ENCODE data around the gene ENOX1.
A peak's percentile ranks its signal among the peaks of the same experiment; 100 is the strongest.
"Not testable (repeated sequence)": the region's sequence is repeated elsewhere in the genome, so short reads cannot be mapped to it uniquely, and the experiment has no call there.

Gene ENOX1

DNA sequence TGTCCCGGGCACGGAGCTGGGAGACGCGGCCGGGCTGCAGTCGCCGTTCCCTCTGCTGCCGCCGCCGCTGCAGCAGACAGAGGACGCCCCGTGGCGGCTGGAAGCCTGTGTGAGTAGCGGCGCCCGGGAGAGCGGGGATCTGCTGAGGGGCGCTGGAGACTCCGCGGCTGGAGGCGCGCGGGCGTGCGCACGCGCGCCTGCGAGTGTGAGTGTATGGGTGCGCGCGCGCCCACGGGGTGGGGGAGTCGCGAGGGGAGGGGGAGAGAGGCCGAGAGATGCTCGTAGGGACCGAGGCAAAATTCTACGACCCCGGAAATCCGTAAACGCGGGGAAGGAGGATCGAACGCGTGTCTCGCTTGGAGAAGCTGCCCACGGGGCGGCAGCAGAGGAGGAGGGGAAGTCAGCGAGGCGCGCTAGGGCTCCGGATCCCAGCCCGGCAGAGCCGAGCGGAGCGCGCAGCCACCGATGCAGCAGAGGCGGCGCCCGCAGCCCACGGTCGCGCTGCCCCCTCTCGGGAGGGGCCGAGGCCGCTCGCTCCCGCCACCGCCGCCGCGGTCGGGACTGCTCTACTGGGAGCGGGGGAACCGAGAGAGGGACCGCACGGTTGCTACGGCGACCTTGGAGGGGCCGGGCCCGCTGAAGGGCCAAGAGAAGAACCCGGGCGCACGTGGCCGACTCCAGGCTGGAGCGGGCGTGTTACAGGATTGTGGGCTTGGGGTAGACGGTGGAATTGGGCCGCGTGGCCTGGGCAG is at the start of gene ENOX1:
ENOX1 (minus strand) TSS at position 207 of the 752 bp plus-strand sequence.
- peak within 1 kb of the TSS; percentile 61; the same call in 1 of the 2 replicates for H3K4me3 ChIP-seq (ENCODE audit: low read length)
- no peak for TF ChIP-seq ZNF274 (IDR thresholded peaks at IDR 0.05; ENCODE audit: low read depth, low read length)

DNA sequence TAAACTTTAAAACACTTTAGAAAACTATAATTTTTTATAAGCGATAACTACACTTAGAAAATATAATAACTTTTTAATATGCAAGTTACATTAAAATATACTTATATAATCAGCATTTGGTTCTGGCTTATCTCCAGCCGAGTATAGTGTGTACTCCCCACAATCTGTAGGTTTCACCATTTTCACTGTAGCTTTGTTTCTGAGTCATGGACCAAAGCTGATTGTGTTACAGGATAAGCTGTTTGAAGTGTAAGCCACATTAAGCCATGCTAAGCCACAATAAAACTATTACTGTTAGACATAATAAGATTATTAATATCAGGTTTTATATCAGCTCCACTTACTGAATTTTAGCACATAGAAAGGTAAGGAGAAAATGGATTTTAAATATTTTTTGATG is 48.9 kb upstream of the ENOX1 start:
- TF ChIP-seq ZNF274 (IDR thresholded peaks at IDR 0.05; ENCODE audit: low read depth, low read length): no peak
- no peak overlapping the region for H3K4me3 ChIP-seq (ENCODE audit: low read length)

DNA sequence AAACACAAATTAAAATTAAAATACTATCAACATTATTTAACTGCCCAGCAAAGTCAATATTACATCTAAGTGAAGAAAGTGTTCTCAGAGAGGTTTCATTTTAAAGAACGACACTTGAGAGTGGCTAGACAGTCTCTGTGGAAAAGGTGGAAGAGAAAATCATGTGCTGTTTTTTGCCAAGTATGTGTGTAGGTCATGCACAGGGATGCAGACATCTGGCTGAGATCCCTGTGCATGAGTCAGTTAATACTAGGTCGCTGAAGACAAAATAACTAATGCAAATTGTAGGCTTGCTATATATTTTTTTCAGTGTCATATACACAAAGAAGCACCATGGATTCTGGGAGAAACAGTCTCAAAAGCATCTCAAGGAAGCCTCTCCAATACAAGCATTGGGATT is 44.3 kb upstream of the ENOX1 start:
- TF ChIP-seq ZNF274 (IDR thresholded peaks at IDR 0.05; ENCODE audit: low read depth, low read length): no peak
- no peak overlapping the region for H3K4me3 ChIP-seq (ENCODE audit: low read length)

DNA sequence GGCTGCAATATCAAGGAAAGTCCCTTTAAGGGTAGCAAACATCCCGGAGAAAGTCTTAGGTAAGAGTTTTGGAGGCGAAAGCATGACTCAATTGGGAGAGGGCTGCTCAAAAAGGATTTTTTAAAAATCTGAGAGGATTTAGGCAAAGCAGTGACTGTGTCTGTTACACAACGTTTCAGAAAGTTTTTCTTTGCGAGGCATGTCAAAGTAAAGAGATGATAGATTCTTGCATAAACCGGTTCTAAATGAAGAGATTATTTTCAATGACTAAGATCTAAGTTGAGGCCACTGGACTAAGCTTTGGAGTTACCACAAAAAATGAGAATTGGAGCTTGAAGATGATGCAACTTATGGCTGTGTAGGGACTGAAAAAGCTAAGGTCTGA is 43.7 kb upstream of the ENOX1 start:
- H3K4me3 ChIP-seq (ENCODE audit: low read length): no peak overlapping the region
- no peak for TF ChIP-seq ZNF274 (IDR thresholded peaks at IDR 0.05; ENCODE audit: low read depth, low read length)

DNA sequence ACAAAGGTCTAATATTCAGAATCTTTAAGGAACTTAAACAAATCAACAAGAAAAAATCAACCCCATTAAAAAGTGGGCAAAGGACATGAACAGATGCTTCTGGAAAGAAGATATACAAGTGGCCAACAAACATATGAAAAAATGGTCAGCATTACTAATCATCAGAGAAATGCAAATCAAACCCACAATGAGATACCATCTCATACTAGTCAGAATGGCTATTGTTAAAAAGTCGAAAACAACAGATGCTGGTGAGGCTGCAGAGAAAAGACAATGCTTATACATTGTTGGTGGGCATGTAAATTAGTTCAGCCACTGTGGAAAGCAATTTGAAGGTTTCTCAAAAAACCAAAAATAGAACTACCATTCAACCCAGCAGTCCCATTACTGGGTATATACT is 37.9 kb upstream of the ENOX1 start:
- not testable (repeated sequence) for H3K4me3 ChIP-seq (ENCODE audit: low read length)

DNA sequence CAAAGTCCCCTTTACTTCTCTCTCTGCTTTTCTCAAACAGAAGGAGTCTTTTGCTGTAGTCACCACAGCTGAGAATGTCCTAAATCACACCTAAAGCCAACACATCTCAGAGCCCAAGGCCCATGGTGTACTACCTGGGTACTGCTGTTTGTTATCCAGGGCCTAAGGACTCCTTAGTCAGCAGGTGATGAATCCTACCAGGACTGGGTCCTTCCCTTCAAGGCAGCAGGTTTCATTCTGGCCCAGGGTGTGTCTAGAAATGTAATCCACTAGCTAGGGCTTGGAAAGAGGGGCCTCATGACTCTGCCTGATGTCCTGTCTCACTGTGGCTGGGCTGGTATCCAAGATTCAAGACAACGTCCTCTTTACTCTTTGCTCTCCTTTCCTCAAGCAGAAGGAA is 36.2 kb upstream of the ENOX1 start:
- H3K4me3 ChIP-seq (ENCODE audit: low read length): no peak overlapping the region
- no peak for TF ChIP-seq ZNF274 (IDR thresholded peaks at IDR 0.05; ENCODE audit: low read depth, low read length)

DNA sequence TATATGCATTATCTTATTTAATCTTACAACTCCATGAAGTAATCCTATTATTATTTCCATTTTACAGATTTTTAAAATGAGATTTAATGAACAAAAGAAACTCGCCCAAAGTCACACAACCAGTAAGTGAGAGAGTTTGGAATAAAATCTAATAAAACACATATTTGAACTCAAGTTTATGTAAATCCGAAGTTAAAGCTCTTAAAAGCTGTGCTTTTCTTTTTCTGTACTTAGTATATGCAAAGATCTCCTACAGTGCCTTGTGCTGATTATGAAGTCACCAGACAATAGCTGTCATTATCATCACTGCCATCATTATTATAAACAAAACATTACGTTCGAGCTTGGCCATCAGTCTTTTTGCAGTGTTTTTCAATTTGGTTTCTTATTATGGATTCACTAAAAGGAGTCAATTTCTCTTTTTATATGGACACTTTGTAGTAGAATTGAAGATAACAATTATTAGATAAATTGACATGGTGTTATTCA is 29.7 kb upstream of the ENOX1 start:
- no peak overlapping the region for H3K4me3 ChIP-seq (ENCODE audit: low read length)
- TF ChIP-seq ZNF274 (IDR thresholded peaks at IDR 0.05; ENCODE audit: low read depth, low read length): no peak

DNA sequence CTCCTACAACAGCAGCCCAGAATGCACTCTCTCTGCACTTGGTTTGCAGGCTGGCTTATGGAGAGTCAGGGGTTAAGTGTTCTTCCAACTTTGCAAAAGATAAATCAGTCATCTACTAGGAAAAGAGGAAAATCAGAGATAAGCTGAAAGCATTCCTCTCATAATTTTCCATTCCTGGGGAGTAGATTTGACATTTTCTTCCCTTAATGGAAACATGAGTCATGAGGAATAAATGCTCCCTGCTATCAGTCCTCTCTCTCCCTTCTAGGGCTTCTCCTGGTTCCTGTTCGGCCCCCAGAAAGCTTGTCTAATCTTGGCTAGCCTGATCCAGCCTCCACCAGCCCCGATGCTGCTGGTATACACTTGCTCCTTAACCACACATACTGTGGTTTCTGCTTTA is 28.4 kb upstream of the ENOX1 start:
- no peak for TF ChIP-seq ZNF274 (IDR thresholded peaks at IDR 0.05; ENCODE audit: low read depth, low read length)
- H3K4me3 ChIP-seq (ENCODE audit: low read length): no peak overlapping the region

DNA sequence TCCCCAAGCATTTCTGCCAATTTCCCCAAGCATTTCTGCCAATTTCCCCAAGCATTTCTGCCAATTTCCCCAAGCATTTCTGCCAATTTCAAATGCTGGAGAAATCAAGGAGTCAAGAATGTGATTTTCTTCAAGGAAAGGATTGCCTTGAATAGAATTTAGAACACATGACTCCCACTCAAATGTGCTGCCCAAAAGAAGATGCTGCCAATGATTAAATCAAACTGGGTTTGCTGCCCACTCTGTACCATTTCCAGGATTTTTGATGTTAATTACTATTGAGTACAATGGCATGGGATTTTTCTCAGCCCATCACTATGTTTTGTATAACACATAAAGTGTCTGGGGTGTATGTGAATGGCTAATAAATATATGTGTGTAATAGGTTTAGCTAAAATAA is 21.9 kb upstream of the ENOX1 start:
- H3K4me3 ChIP-seq (ENCODE audit: low read length): no peak overlapping the region
- TF ChIP-seq ZNF274 (IDR thresholded peaks at IDR 0.05; ENCODE audit: low read depth, low read length): no peak

DNA sequence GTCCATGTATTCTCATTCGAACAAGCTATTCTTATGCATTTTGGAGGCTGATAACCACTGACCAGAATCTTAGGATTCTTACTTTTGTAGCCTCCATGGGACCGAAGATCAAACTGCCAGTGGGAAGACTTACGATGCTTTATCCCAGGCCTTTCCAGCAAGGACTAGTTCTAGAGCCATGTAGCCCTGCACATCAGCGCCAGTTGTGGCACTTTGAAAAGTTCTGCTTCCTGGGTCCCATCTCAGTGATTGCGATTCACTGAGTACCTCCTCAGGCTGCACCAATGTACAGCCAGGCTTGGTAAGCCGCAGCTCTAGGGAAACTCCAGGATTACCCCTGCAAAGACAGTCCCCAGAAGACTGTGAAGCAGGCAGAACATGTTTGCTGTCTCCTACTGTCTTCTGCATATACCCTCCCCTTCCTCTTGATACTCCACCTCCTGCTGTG is 18.9 kb upstream of the ENOX1 start:
- no peak overlapping the region for H3K4me3 ChIP-seq (ENCODE audit: low read length)

DNA sequence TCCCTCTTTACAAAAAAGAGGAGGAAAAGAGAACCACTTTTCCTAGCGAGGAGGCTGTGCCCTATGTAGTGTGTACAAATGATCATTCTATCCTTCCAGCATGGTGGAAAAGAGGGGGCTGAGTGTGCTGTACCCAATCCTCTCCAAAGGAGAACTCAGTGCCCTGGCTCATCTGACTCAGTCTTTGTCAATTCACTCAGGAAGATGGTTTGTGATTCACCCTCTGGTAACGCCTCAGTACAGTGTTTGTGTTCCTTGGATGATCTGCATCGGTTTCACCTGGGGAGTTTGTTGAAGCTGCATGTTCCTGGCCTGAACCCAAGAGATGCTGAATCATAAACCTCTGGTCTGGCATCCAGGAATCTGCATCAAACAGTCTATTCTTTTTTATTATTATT is 18.3 kb upstream of the ENOX1 start:
- TF ChIP-seq ZNF274 (IDR thresholded peaks at IDR 0.05; ENCODE audit: low read depth, low read length): no peak
- H3K4me3 ChIP-seq (ENCODE audit: low read length): no peak overlapping the region

More for the DNA sequence above, 18.9 kb upstream of the ENOX1 start:
- no peak for TF ChIP-seq ZNF274 (IDR thresholded peaks at IDR 0.05; ENCODE audit: low read depth, low read length)

DNA sequence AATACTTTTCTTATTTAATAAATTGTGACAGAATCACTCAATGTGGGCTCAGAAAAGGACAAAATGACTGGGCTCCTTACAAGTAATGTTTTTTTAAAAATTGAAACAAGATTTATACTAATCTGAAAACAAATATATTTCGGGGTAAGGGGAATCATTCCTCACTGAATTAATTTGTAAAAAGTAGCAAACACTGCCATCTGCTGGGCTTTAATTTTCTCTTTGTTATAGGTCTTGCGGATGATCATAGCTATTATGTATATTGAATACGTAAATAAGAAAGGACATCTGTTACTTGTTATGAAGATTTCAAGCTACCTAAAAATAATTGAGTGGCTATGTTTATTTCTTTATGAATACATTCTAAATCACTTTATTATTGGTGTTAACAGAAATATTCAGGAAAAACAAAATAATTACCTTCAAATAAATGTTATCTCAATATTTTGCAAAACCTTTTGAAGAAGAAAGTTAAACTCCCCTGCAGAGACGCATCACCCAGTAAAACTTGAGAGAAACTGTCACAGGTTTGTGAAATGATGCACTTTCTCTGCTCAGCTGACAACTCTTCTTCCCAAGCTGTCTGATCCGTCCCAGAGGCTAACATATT is 17.8 kb upstream of the ENOX1 start:
- no peak for TF ChIP-seq ZNF274 (IDR thresholded peaks at IDR 0.05; ENCODE audit: low read depth, low read length)
- H3K4me3 ChIP-seq (ENCODE audit: low read length): no peak overlapping the region

DNA sequence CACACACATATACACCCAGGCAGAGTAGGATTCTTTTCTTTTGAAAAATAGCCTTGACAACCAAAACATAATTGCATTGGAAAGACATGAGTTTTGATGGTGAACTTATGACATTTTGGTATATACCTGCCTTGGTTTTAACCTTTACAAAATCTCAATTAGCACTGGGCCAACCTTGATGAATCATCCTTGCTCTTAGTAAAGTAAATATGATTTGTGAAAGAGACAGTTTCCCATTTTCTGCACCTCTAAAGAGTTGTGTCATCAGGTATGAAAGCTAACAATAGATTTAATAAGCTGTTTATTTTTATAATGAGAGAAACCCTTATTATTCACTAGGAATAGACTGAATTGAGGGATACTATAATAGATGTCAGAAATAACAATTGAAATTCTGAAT is 15.7 kb upstream of the ENOX1 start:
- no peak for TF ChIP-seq ZNF274 (IDR thresholded peaks at IDR 0.05; ENCODE audit: low read depth, low read length)
- H3K4me3 ChIP-seq (ENCODE audit: low read length): no peak overlapping the region

DNA sequence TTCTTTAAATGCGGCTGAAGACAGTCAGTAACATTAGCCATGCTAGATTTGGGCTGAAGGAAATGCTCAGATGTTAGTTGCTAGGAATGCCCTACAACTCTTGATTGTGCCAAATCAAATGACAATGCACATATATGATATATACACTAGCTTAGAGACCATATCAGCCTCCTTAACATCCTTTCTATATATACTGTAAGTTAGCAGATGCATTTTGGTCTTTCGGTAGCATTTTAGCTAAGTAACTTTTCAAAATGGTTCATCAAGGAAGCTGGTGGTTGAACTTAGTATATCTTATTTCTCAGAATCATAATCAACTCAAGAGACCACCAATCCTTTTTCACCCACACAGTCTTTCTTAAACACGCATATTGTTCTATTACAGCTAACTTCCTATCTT is 14.1 kb upstream of the ENOX1 start:
- H3K4me3 ChIP-seq (ENCODE audit: low read length): no peak overlapping the region
- TF ChIP-seq ZNF274 (IDR thresholded peaks at IDR 0.05; ENCODE audit: low read depth, low read length): no peak

DNA sequence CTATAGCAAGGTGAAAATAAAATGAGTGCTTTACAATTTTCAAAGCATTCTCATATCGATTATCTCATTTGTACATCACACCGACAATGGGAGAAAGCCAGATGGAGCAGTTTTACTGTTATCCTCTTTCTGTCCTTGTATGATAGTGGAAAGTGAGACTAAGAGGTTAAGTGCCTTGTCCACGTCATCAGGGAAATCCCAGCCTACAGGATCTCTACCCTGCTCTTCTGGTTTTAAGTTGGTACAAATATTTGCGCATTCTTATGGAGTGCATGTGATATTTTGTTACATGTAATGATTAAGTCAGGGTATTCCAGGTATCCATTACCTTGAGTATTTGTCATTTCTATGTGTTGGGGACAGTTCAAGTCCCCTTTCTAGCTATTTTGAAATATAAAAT is 12.4 kb upstream of the ENOX1 start:
- TF ChIP-seq ZNF274 (IDR thresholded peaks at IDR 0.05; ENCODE audit: low read depth, low read length): no peak
- H3K4me3 ChIP-seq (ENCODE audit: low read length): no peak overlapping the region
